ENCODE measurements around the gene LRRC1.

DNA sequence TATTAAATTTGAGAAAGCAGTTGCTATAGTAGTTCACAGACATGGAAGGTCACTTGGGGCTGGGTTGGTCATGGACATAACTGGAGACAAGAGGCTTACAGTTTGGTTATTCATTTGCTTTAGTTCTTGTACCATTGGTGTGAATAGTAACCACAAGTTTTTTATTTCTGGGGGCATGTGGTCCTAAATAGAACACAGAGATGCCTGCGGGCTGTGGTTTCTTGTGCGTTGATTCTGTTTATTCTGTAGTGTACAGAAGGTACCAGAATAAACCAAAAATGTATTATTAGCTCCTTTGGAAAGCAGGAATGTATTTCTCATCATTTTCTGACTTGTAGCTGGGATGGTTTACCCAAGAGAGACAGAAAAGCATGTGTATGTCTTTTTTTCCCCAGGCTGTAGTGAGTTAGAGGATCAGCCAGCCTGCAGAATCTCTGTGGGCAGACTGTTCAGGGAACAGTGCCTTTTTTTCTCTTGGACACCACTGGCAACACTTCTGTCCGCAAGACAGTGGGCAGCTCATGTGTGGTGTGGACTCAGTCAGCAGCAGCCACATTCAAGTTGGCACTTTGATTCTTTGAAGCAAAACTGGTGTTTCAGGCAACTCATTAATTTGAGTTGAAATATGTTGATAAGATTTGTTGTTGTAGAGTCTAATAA is 122.1 kb downstream of the LRRC1 start:
- TF ChIP-seq POLR2AphosphoS5 (IDR thresholded peaks at IDR 0.05; ENCODE audit: low read depth, low read length) (no peak), REST (IDR thresholded peaks at IDR 0.05; ENCODE audit: insufficient read depth in 1 of 2, low read depth in 2 of 2, low read length in 2 of 2) (no peak), SIN3A (IDR thresholded peaks at IDR 0.05; ENCODE audit: borderline replicate concordance, insufficient read depth, low read length) (no peak), TAF1 (IDR thresholded peaks at IDR 0.05; ENCODE audit: borderline replicate concordance, insufficient read depth, low read length) (no peak)
